GM06990 (cell line): ENCODE results near the gene STAP1.
"Not testable (repeated sequence)": the region's sequence is repeated elsewhere in the genome, so short reads cannot be mapped to it uniquely, and the experiment has no call there.

Experiments used
- DNase-seq: peaks from one replicate; pipeline ENCODE4 v3.0.0-alpha.2; 2011; ENCODE audit not compliant: insufficient read length; ENCODE audit errors: extremely low read depth
- H3K27me3 ChIP-seq: replicated peaks from 2 replicates; pipeline ENCODE4 v1.6.0; 2011; ENCODE audit warnings: low read length; ENCODE audit not compliant: control insufficient read depth, insufficient read depth
- H3K36me3 ChIP-seq: 2 replicates; pipeline ENCODE4 v1.5.1; 2011; ENCODE audit warnings: low read length; ENCODE audit not compliant: control insufficient read depth, insufficient read depth
- H3K4me3 ChIP-seq: replicated peaks from 2 replicates; pipeline ENCODE4 v1.5.1; 2011; ENCODE audit warnings: low read depth, mild to moderate bottlenecking, control low read depth, low read length
- CTCF ChIP-seq: IDR thresholded peaks from 2 replicates; pipeline ENCODE4 v1.5.1; 2011; ENCODE audit warnings: low read length, control low read depth, mild to moderate bottlenecking, inconsistent platforms; ENCODE audit not compliant: insufficient read depth, poor library complexity, severe bottlenecking

The STAP1 gene

DNA sequence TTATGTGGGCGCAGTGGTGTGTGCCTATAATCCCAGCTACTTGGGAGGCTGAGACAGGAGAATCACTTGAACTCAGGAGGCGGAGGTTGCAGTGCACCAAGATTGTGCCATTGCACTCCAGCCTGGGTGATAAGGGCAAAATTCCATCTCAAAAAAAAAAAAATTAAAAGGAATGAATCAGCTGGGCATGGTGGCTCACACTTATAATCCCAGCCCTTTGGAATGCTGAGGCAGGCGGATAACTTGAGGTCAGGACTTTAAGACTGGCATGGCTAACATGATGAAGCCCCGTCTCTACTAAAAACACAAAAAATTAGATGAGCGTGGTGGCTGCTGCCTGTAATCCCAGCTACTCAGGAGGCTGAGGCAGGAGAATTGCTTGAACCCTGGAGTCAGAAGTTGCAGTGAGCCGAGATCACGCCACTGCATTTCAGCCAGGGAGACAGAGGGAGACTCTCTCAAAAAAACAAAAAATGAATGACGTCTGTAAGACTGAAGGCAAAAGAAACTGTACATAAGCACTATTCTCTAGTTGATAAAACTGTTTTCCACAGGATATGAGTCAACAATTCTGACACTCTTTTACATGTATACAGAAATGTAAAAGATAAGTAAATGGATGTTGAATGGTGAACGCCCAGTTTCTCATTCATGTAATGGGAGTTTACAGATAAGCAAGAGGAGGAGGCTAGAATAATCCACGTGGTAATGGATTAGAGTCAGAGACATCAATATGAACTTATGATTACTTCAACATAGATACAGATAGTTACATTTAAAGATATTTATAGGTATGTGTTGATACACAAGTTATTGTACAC lies 35.5 kb upstream of the STAP1 start:
- Histone ChIP-seq H3K27me3 (no peaks in the 10 kb centered on the region), H3K4me3 (no peak overlapping the region), H3K36me3 (peaks cover 2% of the 10 kb centered on the region; the same call in 1 of the 2 replicates)
- TF ChIP-seq CTCF, result no peak
- no peak for DNase-seq

GRCh38 chr4:67524140-67524539 lies 34.4 kb upstream of the STAP1 start:
- H3K36me3 ChIP-seq, DNase-seq, H3K27me3 ChIP-seq, H3K4me3 ChIP-seq: not testable (repeated sequence)

DNA sequence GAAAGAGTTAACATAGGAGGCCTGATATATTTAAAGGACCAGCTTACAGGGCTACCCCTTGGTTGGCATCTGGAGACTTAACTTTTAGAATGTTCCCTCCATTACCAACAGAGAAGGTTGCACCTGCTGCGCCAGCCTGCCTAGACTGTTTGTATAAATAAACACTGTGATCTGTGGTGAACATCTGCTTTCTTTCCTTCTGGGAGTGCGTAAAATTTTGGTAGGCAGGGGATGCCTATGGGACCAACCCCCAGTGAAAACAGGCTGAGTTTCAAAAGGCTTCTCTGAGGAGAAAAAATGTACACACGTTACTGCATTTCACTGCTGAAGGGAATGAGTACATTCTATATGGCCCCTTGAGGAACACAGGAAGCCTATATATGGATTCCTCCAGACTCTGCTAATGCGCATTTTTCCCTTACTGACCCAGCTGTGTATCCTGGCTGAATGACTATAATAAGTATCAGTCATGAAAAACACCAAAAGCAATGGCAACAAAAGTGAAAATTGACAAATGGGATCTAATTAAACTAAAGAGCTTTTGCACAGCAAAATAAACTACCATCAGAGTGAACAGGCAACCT lies 27.1 kb upstream of the STAP1 start:
- Histone ChIP-seq H3K27me3 (no peaks in the 10 kb centered on the region), H3K4me3 (no peak overlapping the region), H3K36me3 (peaks cover 9% of the 10 kb centered on the region)
- TF ChIP-seq CTCF, result no peak
- DNase-seq, result no peak

DNA sequence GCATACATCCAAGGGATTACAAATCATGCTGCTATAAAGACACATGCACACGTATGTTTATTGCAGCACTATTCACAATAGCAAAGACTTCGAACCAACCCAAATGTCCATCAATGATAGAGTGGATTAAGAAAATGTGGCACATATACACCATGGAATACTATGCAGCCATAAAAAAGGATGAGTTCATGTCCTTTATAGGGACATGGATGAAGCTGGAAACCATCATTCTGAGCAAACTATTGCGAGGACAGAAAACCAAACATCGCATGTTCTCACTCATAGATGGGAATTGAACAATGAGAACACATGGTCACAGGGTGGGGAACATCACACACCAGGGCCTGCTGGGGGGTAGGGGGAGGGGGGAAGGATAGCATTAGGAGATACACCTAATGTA lies 26.1 kb upstream of the STAP1 start:
- H3K4me3 ChIP-seq, DNase-seq: not testable (repeated sequence)
- H3K36me3 ChIP-seq, result peaks cover 12% of the 10 kb centered on the region

GRCh38 chr4:67533112-67533511 lies 25.4 kb upstream of the STAP1 start:
- no peak for TF ChIP-seq CTCF
- peaks cover 16% of the 10 kb centered on the region for H3K36me3 ChIP-seq
- H3K4me3 ChIP-seq, result no peak overlapping the region
- H3K27me3 ChIP-seq, result no peaks in the 10 kb centered on the region
- DNase-seq, result no peak

More for the DNA sequence above, 26.1 kb upstream of the STAP1 start:
- H3K27me3 ChIP-seq, result not testable (repeated sequence)

DNA sequence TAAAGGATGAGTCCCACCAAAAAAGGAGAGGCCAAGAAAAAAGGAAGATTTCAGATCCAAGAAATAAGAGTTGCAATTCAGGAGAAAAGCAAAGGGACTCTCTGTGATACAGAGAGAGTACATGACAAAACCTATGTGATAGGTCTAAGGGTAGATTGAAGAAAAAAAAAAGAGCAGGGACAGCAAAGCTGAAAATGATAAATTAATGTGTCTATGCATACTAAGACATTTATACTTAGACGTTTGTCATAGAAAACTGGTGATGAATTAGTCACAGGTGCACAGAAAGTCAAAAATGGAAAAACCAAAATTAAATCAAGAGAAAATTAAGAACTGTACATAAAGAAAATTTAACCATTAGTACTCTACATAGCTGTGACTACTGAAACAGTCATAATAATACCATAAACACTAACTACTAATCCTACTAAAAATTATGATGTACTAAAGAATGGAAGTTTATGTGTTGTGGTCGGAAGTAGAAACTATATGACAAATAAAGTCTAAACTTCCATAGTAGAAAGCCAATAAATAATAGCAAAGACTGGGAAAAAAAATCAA lies 23.2 kb upstream of the STAP1 start:
- no peaks in the 10 kb centered on the region for H3K27me3 ChIP-seq
- no peak for DNase-seq
- no peak for TF ChIP-seq CTCF
- peaks cover 14% of the 10 kb centered on the region for H3K36me3 ChIP-seq
- no peak overlapping the region for H3K4me3 ChIP-seq
